Omental fat pad (tissue), 4 donors: ENCODE data around the gene METTL4. TPM values are rescaled to one million over a fixed set of nuclear protein-coding genes. Genes with fewer than 3 reads are reported as not detected.

Source experiments
- ATAC-seq: fragments of 150-250 bp; one replicate; pipeline ENCODE4 v1.9.1; 2016; ENCODE audit warnings: mild to moderate bottlenecking, moderate library complexity; ENCODE audit not compliant: low FRiP score
- DNase-seq: peaks from one replicate; pipeline ENCODE4 v3.0.0-alpha.2; 2019; ENCODE audit warnings: low spot score
- total RNA-seq, 4 donors: library from RNA; depleted of rRNA; stranded (reverse); fragments of >200 nt; gene quantifications; one replicate each; pipeline ENCODE4 v1.1.0, GENCODE V29; 2016
- TF ChIP-seq, protein P1 (sequence below), 3 donors: fragments of 450-650 bp; IDR thresholded peaks; one replicate each; pipeline ENCODE4 v1.5.1; 2016 to 2017; ENCODE audit warnings: antibody characterized with exemption in 3 of 3, mild to moderate bottlenecking in 3 of 3, moderate library complexity in 2 of 3

The METTL4 gene, protein sequence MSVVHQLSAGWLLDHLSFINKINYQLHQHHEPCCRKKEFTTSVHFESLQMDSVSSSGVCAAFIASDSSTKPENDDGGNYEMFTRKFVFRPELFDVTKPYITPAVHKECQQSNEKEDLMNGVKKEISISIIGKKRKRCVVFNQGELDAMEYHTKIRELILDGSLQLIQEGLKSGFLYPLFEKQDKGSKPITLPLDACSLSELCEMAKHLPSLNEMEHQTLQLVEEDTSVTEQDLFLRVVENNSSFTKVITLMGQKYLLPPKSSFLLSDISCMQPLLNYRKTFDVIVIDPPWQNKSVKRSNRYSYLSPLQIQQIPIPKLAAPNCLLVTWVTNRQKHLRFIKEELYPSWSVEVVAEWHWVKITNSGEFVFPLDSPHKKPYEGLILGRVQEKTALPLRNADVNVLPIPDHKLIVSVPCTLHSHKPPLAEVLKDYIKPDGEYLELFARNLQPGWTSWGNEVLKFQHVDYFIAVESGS
- 10 to 100 TPM in 1 of 4 donors, 1 to 10 TPM in 3; 4.7 to 15.8 (median 5.1) TPM for total RNA-seq

DNA sequence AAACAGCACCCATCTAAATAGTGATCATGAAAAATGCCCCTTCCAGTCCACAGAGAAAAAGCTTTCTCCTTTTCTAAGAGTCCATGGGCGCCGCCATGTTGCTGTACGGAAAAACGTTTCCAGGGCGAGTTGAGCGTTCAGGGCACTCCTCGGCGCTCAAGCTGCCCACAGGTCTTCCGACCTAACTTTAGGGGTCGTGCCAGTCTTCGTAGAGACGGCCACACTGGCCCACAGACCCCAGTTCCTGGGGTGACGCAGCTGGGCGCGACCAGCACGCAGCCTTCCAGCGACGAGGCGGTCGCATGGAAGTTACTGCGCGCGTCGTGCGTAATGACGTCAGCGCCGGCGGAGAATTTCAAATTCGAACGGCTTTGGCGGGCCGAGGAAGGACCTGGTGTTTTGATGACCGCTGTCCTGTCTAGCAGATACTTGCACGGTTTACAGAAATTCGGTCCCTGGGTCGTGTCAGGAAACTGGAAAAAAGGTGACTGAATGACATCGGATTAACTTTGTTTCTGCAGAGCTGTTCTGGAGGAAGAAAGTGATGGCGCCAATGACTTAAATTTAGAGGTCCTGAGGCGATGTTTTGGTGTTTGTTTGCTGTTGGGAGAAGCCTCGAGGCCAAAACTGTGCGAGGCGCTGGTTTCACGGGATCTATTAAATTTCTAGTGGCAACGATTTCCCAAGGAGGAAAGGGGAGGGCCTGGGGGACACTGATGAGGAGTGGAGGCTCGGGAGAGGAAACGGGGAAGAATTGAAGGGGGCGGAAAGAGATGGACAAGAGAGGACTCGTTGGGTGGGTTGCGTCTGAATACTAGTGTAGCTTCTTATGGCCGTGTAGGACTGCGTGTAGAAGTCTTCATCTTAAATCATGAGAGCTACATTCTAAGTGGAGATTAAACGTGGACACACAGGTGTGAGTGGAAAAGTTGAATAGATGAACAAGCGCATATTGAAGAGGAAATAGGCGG, at the start of gene METTL4, which contains the start of gene NDC80:
Gene METTL4 (minus strand): TSS at position 306 of the 971 bp plus-strand sequence. CDS start 4,289 bp downstream, outside the sequence.
Gene NDC80 (plus strand): TSS at position 358 of the 971 bp plus-strand sequence. CDS start 1,429 bp downstream, outside the sequence.
- TF ChIP-seq, protein P1, sequence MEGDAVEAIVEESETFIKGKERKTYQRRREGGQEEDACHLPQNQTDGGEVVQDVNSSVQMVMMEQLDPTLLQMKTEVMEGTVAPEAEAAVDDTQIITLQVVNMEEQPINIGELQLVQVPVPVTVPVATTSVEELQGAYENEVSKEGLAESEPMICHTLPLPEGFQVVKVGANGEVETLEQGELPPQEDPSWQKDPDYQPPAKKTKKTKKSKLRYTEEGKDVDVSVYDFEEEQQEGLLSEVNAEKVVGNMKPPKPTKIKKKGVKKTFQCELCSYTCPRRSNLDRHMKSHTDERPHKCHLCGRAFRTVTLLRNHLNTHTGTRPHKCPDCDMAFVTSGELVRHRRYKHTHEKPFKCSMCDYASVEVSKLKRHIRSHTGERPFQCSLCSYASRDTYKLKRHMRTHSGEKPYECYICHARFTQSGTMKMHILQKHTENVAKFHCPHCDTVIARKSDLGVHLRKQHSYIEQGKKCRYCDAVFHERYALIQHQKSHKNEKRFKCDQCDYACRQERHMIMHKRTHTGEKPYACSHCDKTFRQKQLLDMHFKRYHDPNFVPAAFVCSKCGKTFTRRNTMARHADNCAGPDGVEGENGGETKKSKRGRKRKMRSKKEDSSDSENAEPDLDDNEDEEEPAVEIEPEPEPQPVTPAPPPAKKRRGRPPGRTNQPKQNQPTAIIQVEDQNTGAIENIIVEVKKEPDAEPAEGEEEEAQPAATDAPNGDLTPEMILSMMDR (IDR thresholded peaks at IDR 0.05): no peak
- DNase-seq (peak; percentile 58), ATAC-seq (peak; percentile 83)

DNA sequence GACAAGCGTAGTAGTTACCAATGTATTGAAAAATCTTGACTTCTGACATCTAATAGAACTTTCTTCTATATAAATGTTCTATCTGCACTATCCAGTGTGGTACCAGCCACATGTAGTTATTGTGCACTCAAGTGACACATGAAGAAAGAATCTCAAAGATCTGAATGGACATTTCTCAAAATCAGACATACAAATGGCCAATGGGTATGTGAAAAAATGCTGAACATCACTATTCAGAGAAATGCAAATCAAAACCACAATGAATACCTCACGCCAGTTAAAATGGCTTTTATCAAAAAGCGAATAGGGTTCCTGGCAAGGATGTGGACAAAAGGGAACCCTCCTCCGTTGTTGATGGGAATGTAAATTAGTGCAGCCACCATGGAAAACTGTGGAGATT, 46.7 kb upstream of the METTL4 start:
- no peak for DNase-seq
- ATAC-seq: no peak
- TF ChIP-seq, protein P1 (IDR thresholded peaks at IDR 0.05): no peak

DNA sequence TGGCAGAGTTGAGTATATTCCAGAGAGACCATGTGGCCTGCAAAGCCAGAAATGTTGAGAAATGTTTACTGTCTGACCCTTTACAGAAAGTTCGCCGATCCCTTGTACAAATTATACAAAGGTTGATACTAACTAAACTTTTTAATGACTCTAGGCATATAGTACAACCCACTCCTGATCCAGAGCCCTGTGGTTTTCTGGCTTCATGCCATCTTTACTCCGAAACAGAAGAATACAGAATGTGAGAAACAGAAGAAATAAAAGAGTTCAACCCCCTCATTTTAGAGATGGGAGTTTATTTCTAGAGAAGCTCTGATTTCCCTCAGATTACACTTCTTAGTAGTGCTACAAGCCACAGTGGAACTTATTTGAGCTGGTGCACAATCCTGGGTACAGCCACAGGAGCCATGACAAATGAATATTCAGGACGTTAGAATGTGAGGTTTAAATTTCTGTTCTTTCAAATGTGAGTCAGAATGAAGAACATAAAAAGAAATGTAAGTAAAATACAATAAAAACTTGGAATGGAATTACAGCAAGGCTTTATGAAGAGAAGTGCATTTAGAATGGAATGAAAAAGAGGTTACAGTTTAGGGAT, 46.2 kb upstream of the METTL4 start:
- ATAC-seq: no peak

DNA sequence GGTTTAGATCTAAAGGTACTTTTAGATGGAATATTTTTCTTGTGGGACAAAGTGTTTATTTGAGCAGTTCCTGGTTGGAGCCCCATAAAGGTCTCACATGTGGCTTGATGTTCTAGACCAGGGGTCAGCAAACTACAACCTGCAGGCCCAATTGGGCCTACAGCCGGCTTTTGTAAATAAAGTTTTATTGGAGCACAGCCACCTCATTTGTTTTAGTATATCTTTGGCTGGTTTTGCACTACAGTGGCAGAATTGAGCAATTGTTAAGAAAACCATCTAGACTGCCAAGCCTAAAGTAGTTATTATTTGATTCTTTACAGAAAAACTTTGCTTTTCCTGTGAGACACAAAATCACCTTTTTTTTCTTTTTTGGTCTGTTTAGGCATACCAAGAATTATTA, 41.7 kb upstream of the METTL4 start:
- no peak for DNase-seq
- TF ChIP-seq, protein P1 (IDR thresholded peaks at IDR 0.05): no peak
- ATAC-seq: no peak

More for the DNA sequence above, 46.2 kb upstream of the METTL4 start:
- TF ChIP-seq, protein P1 (IDR thresholded peaks at IDR 0.05): no peak
- no peak for DNase-seq

DNA sequence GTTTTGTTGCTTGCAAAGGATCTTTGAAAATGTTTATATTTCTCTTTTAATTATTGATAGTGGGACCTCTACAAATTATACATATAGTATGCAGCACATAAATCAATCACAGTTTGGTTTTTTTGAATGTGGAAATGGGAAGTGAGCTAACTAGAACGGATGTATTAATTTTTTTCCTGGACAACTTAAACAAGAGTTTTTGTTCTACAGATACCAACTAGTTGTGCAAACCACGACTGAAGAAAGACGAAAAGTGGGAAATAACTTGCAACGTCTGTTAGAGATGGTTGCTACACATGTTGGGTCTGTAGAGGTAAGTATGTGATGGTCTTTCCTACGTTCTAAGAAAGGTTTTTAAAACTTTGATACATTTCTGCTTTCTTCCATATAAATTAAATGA, 39.2 kb upstream of the METTL4 start:
- TF ChIP-seq, protein P1 (IDR thresholded peaks at IDR 0.05): no peak
- ATAC-seq (no peak), DNase-seq (no peak)

DNA sequence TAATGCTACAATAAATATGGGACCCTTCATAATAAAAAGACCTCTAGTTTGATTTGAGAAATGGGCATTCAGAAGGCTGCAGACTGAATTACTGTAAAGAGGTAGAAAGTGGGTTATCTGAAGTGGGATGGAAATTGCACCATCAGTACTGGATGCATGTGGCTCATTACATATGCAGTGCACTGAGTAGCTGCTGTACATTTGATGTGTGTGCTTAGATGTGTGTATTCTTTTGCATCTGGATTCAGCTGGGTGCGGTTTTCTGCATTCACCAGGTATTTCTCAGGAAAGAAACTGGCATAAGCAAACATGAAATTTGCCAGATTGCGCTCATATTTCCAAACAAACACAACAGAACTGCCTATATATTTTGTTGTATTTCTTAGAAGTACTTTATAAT, 38.3 kb upstream of the METTL4 start:
- TF ChIP-seq, protein P1 (IDR thresholded peaks at IDR 0.05): no peak
- DNase-seq (no peak), ATAC-seq (no peak)
